ENCODE measurements around the gene DBF4. TPM values are rescaled to one million over a fixed set of nuclear protein-coding genes. Genes with fewer than 3 reads are reported as not detected.

DBF4 gene
- total and polyA plus RNA-seq, 2 donors = 23.2 to 28.9 TPM

Other genes starting within 250 kb of the DBF4 start
- 0.33 TPM for gene RUNDC3B, start 248.1 kb upstream of the DBF4 start, total RNA-seq
- gene RUNDC3B, start 248.1 kb upstream of the DBF4 start, polyA plus RNA-seq = 0.55 TPM
- gene SLC25A40, start 133 bp upstream of the DBF4 start, total RNA-seq = 10.4 TPM
- 12.8 TPM for gene SLC25A40, start 133 bp upstream of the DBF4 start, polyA plus RNA-seq
- gene ADAM22, start 57.8 kb downstream of the DBF4 start, total RNA-seq = 4.3 TPM
- gene ADAM22, start 57.8 kb downstream of the DBF4 start, polyA plus RNA-seq = 0.96 TPM